ENCODE measurements around the gene CCNH. TPM values are rescaled to one million over a fixed set of nuclear protein-coding genes. Genes with fewer than 3 reads are reported as not detected.

The CCNH gene
- total and polyA plus RNA-seq, 2 of the 4 experiments (the other 2 are of a cell fraction): 37.4 to 100 TPM

GRCh38 chr5:87383216-87383615 is 29.5 kb downstream of the CCNH start:
- Histone ChIP-seq H2AFZ (replicated peaks; ENCODE audit: low read length, poor library complexity) (no peak overlapping the region), H2BK5ac (ENCODE audit: low read depth, low read length, poor library complexity, severe bottlenecking) (peak overlapping the region; percentile 75), H2BK120ac (ENCODE audit: low read depth, low read length) (no peak overlapping the region), H3K9me1 (ENCODE audit: insufficient read depth, low read length) (peaks cover 2% of the 10 kb centered on the region; the same call in 1 of the 2 replicates), H4K20me1 (ENCODE audit: insufficient read depth, low read length) (peaks cover 6% of the 10 kb centered on the region; the same call in 1 of the 2 replicates), H3K9me3 (ENCODE audit: control insufficient read depth, insufficient read depth, low read length) (no peaks in the 10 kb centered on the region), H3K36me3 (ENCODE audit: control insufficient read depth, insufficient read depth, low read length) (peaks cover 18% of the 10 kb centered on the region), H3K18ac (ENCODE audit: low read depth, low read length) (no peak overlapping the region), H3K4me1 (ENCODE audit: control insufficient read depth, insufficient read depth, low read length) (peaks cover 5% of the 10 kb centered on the region), H2BK15ac (ENCODE audit: low read depth, low read length) (no peak overlapping the region), H3K9ac (ENCODE audit: low read depth, low read length) (no peak overlapping the region), H4K8ac (ENCODE audit: low read depth in 2 of 2, low read length in 2 of 2) (no peak overlapping the region; a peak in 1 of 4 replicates), H2AK9ac (replicated peaks; ENCODE audit: low read depth, low read length, poor library complexity) (no peak overlapping the region), H2AK5ac (ENCODE audit: low read depth, low read length) (no peak overlapping the region), H3K4me3 (ENCODE audit: insufficient read depth, low read depth, low read length) (no peak overlapping the region), H3K4ac (ENCODE audit: low read depth, low read length) (no peak overlapping the region), H3K27ac (ENCODE audit: insufficient read depth, low read length) (no peak overlapping the region), H2BK20ac (ENCODE audit: low read depth, low read length) (no peak overlapping the region), H3K56ac (ENCODE audit: extremely low read depth, insufficient read depth, low read length) (no peak overlapping the region), H3K23ac (ENCODE audit: low read depth, low read length) (no peak overlapping the region), H4K91ac (ENCODE audit: insufficient read depth, low read depth, low read length) (no peak overlapping the region), H3K4me2 (ENCODE audit: low read depth, low read length) (no peak overlapping the region), H4K5ac (ENCODE audit: low read depth, low read length) (no peak overlapping the region), H3K14ac (replicated peaks; ENCODE audit: low read depth, low read length) (no peak overlapping the region), H3K27me3 (ENCODE audit: control insufficient read depth, insufficient read depth, low read length) (no peaks in the 10 kb centered on the region), H3K79me1 (ENCODE audit: low read depth in 1 of 2, low read length in 2 of 2) (peaks cover 15 to 39% of the 10 kb centered on the region in 2 experiments)
- in situ Hi-C loops (cut with MboI; ENCODE audit: low sequenced_read_pairs) (no loop called here), intact Hi-C loops (cut with micrococcal nuclease) (loop anchor here (1.0 to 5.0 kb wide), 2 partner anchors 115 to 311 kb away; no protein-coding TSS in a partner anchor), dilution Hi-C loops (cut with HindIII; ENCODE audit: low sequenced_read_pairs, unreplicated experiment) (no loop called here)
- peak; percentile 82 for DNase-seq
- POLR2A ChIA-PET (ENCODE audit: unreplicated experiment): interaction anchor here (1.0 kb wide), 1 partner anchor 115 kb away, joined by 4 read pairs; the partner anchor contains the start of gene RASA1
- ATAC-seq (ENCODE audit: low read depth): peak; percentile 95
- no CpG with 5 or more reads among the region's 1 CpG for WGBS, 2 experiments (ENCODE audit: extremely low coverage in 2 of 2, insufficient read length in 1 of 2)
- no TSS peak for BruUV-seq (replicated peaks)
- CTCF ChIA-PET: interaction anchor here (0.6 kb wide), 1 partner anchor 271 kb away, joined by 5 read pairs; no protein-coding TSS in a partner anchor
- TF ChIP-seq SMC3 (IDR thresholded peaks at IDR 0.05; ENCODE audit: low read depth, low read length) (no peak), FOS (IDR thresholded peaks at IDR 0.05; ENCODE audit: low read depth, low read length) (peak; percentile 42; the same call in 1 of the 2 replicates)

Data from IMR-90 (cell line).